CD14-positive monocyte (primary cell): ENCODE measurements around the gene NNMT. TPM values are rescaled to one million over a fixed set of nuclear protein-coding genes. Genes with fewer than 3 reads are reported as not detected.

Source experiments
- DNase-seq, 3 donors: peaks; one replicate each; pipeline ENCODE4 v3.0.0-alpha.2; 2011 to 2022
- H2AFZ ChIP-seq: 2 replicates; pipeline ENCODE4 v1.6.0; 2012; ENCODE audit warnings: mild to moderate bottlenecking, low read depth, low read length, inconsistent platforms; ENCODE audit not compliant: insufficient read depth, poor library complexity, severe bottlenecking
- H3K27ac ChIP-seq, 2 donors: 1 replicate in 1 of 2; 2 replicates in 1 of 2; pipeline ENCODE4 v1.5.1; 2012 to 2013; ENCODE audit warnings: low read length in 2 of 2, control low read depth in 1 of 2, inconsistent platforms in 1 of 2, low read depth in 1 of 2, mild to moderate bottlenecking in 1 of 2
- H3K27me3 ChIP-seq, 2 donors: one replicate each; pipeline versions ENCODE4 v1.6.0 to v1.6.1; 2011 to 2013; ENCODE audit warnings: low read length in 2 of 2; ENCODE audit not compliant: control insufficient read depth in 2 of 2, insufficient read depth in 2 of 2
- H3K36me3 ChIP-seq, 2 donors: replicated peaks in 1 of 2; 1 replicate in 1 of 2; 2 replicates in 1 of 2; pipeline versions ENCODE4 v1.5.1 to v1.6.1; 2012 to 2013; ENCODE audit warnings: low read length in 2 of 2, control low read depth in 1 of 2, inconsistent platforms in 1 of 2, mild to moderate bottlenecking in 1 of 2; ENCODE audit not compliant: insufficient read depth in 2 of 2, control insufficient read depth in 1 of 2
- H3K4me1 ChIP-seq, 2 donors: 1 replicate in 1 of 2; 2 replicates in 1 of 2; pipeline versions ENCODE4 v1.5.1 to v1.6.1; 2012 to 2013; ENCODE audit warnings: low read length in 2 of 2, control low read depth in 1 of 2, inconsistent platforms in 1 of 2, mild to moderate bottlenecking in 1 of 2, moderate library complexity in 1 of 2; ENCODE audit not compliant: insufficient read depth in 2 of 2, control insufficient read depth in 1 of 2
- H3K4me2 ChIP-seq: replicated peaks from 2 replicates; pipeline ENCODE3; 2012; ENCODE audit warnings: low read length, moderate library complexity, mild to moderate bottlenecking; ENCODE audit not compliant: poor library complexity, severe bottlenecking; ENCODE audit errors: extremely low read depth
- H3K4me3 ChIP-seq, 3 experiments: fragments of 200-600 bp in 1 of 3; sonication (generic) in 1 of 3; replicated peaks in 1 of 3; 1 replicate in 2 of 3; 2 replicates in 1 of 3; pipeline ENCODE4 v1.5.1; 2011 to 2013; ENCODE audit warnings: low read length in 3 of 3, mild to moderate bottlenecking in 3 of 3, control low read depth in 2 of 3, low read depth in 2 of 3, inconsistent platforms in 1 of 3, moderate library complexity in 1 of 3
- H3K79me2 ChIP-seq: 2 replicates; pipeline ENCODE4 v1.6.0; 2012; ENCODE audit warnings: mild to moderate bottlenecking, control low read depth, inconsistent platforms, low read length, moderate library complexity; ENCODE audit not compliant: insufficient read depth
- H3K9ac ChIP-seq: 2 replicates; pipeline ENCODE4 v1.6.0; 2017; ENCODE audit warnings: low read length, mild to moderate bottlenecking; ENCODE audit not compliant: insufficient read depth, poor library complexity, severe bottlenecking
- H3K9me3 ChIP-seq, 2 donors: replicated peaks in 1 of 2; 1 replicate in 1 of 2; 2 replicates in 1 of 2; pipeline versions ENCODE4 v1.5.1 to v1.6.1; 2012 to 2013; ENCODE audit warnings: low read length in 2 of 2, control low read depth in 1 of 2; ENCODE audit not compliant: control insufficient read depth in 1 of 2, insufficient read depth in 1 of 2
- H4K20me1 ChIP-seq: 2 replicates; pipeline ENCODE4 v1.6.0; 2012; ENCODE audit warnings: mild to moderate bottlenecking, low read length, control low read depth, moderate library complexity; ENCODE audit not compliant: insufficient read depth
- H3K27ac Mint-ChIP-seq, 7 donors: one replicate each; pipeline ENCODE4 v1.8.0; 2020; ENCODE audit warnings: mild to moderate bottlenecking in 7 of 7, mixed read lengths in 7 of 7, moderate library complexity in 6 of 7, inconsistent platforms in 2 of 7
- H3K27me3 Mint-ChIP-seq, 3 donors: one replicate each; pipeline ENCODE4 v1.8.0; 2021 to 2022; ENCODE audit warnings: low read depth in 3 of 3, mild to moderate bottlenecking in 3 of 3, mixed read lengths in 3 of 3, moderate library complexity in 3 of 3, inconsistent platforms in 1 of 3
- H3K36me3 Mint-ChIP-seq, 2 donors: one replicate each; pipeline ENCODE4 v1.8.0; 2020; ENCODE audit warnings: mixed read lengths in 2 of 2, inconsistent platforms in 1 of 2, mild to moderate bottlenecking in 1 of 2
- H3K4me1 Mint-ChIP-seq: one replicate; pipeline ENCODE4 v1.8.0; 2020; ENCODE audit warnings: mild to moderate bottlenecking, mixed read lengths
- H3K4me3 Mint-ChIP-seq, 2 donors: one replicate each; pipeline ENCODE4 v1.8.0; 2020; ENCODE audit warnings: mild to moderate bottlenecking in 2 of 2, mixed read lengths in 2 of 2, moderate library complexity in 1 of 2
- H3K9me3 Mint-ChIP-seq, 7 donors: one replicate each; pipeline ENCODE4 v1.8.0; 2020 to 2022; ENCODE audit warnings: mixed read lengths in 7 of 7, mild to moderate bottlenecking in 6 of 7, moderate library complexity in 6 of 7, inconsistent platforms in 2 of 7
- CTCF ChIP-seq: fragments of 200-600 bp; IDR thresholded peaks from one replicate; pipeline ENCODE4 v1.8.0; 2022; ENCODE audit warnings: antibody characterized with exemption, mild to moderate bottlenecking
- WGBS: methylation state at CpG from one replicate; pipeline ENCODE4 v1.1.5; 2013; ENCODE audit warnings: missing lambda C conversion rate; ENCODE audit not compliant: insufficient coverage; 5-methylcytosine and 5-hydroxymethylcytosine counted together
- intact Hi-C, 2 donors: fragments of 100-400 bp; cut with micrococcal nuclease; formaldehyde crosslinking; loops; one replicate each; pipeline versions ENCODE4 v1.15.0 to v1.15.1; 2023
- polyA plus RNA-seq, 3 donors: library from polyadenylated mRNA; depleted of rRNA in 1 of 3; unstranded in 2 of 3; stranded (reverse) in 1 of 3; fragments of 300-500 nt in 2 of 3; fragments of >200 nt in 1 of 3; fragmentation: Illumina TruSeq in 2 of 3; gene quantifications; 1 replicate in 2 of 3; 2 replicates in 1 of 3; pipeline ENCODE4 v1.2.3, GENCODE V29; 2012 to 2021

The NNMT gene
- polyA plus RNA-seq, 3 donors: not detected

GRCh38 chr11:114321621-114322257 is 25.5 kb downstream of the NNMT start:
- Histone ChIP-seq H3K4me2 (no peak overlapping the region), H3K79me2 (no peaks in the 10 kb centered on the region), H3K27ac (no peak overlapping the region), H3K4me3 (no peak overlapping the region), H3K9ac (no peak overlapping the region), H2AFZ (no peak overlapping the region), H4K20me1 (no peaks in the 10 kb centered on the region), H3K27me3 (no peaks in the 10 kb centered on the region), H3K4me1 (no peaks in the 10 kb centered on the region), H3K36me3 (no peaks in the 10 kb centered on the region), H3K9me3 (no peaks in the 10 kb centered on the region)
- no peak for TF ChIP-seq CTCF
- Mint-ChIP-seq H3K4me3 (no peak overlapping the region), H3K4me1 (no peaks in the 10 kb centered on the region), H3K27me3 (peaks cover 0 to 6% (median 3%) of the 10 kb centered on the region in 3 donors), H3K9me3 (peaks cover 0 to 3% (median 0%) of the 10 kb centered on the region in 7 donors), H3K27ac (no peak overlapping the region), H3K36me3 (no peaks in the 10 kb centered on the region)
- DNase-seq: no peak
- intact Hi-C loops: no loop called here
- no CpG with 5 or more reads among the region's 6 CpGs for WGBS

GRCh38 chr11:114322934-114323333 is 26.7 kb downstream of the NNMT start:
- peaks cover 0 to 6% (median 3%) of the 10 kb centered on the region in 3 donors for H3K27me3 Mint-ChIP-seq
- Histone ChIP-seq H3K79me2 (no peaks in the 10 kb centered on the region), H3K4me1 (no peaks in the 10 kb centered on the region), H2AFZ (no peak overlapping the region), H3K9ac (no peak overlapping the region), H3K4me2 (no peak overlapping the region), H3K36me3 (no peaks in the 10 kb centered on the region), H3K4me3 (no peak overlapping the region), H3K27me3 (no peaks in the 10 kb centered on the region), H3K9me3 (no peaks in the 10 kb centered on the region), H3K27ac (no peak overlapping the region), H4K20me1 (no peaks in the 10 kb centered on the region)
- H3K4me3 Mint-ChIP-seq: no peak overlapping the region
- H3K4me1 Mint-ChIP-seq: no peaks in the 10 kb centered on the region
- intact Hi-C loops: no loop called here
- no peak overlapping the region for H3K27ac Mint-ChIP-seq
- TF ChIP-seq CTCF: no peak
- H3K9me3 Mint-ChIP-seq: peaks cover 0 to 3% (median 0%) of the 10 kb centered on the region in 7 donors
- WGBS: 90% methylated on average over 2 of the region's 2 CpGs
- no peak for DNase-seq
- H3K36me3 Mint-ChIP-seq: no peaks in the 10 kb centered on the region
